ENCODE measurements around the gene LSM14A.

GRCh38 chr19:34187011-34187410 is 14.7 kb downstream of the LSM14A start:
- TF ChIP-seq TAF1 (IDR thresholded peaks at IDR 0.05; ENCODE audit: low read depth, low read length) (no peak), POLR2A (IDR thresholded peaks at IDR 0.05; ENCODE audit: control extremely low read depth in 1 of 2, low read depth in 2 of 2, low read length in 2 of 2) (no peak), CTCF (IDR thresholded peaks at IDR 0.05; ENCODE audit: control extremely low read depth in 1 of 3, insufficient read depth in 1 of 3, low read depth in 1 of 3, low read length in 3 of 3) (no peak), CEBPB (IDR thresholded peaks at IDR 0.05; ENCODE audit: low read depth, low read length) (no peak), ZNF274 (IDR thresholded peaks at IDR 0.05; ENCODE audit: borderline replicate concordance, extremely low read depth, low read length) (no peak), USF2 (IDR thresholded peaks at IDR 0.05; ENCODE audit: low read length) (no peak), POLR2AphosphoS5 (IDR thresholded peaks at IDR 0.05; ENCODE audit: low read depth, low read length) (no peak), EZH2 (IDR thresholded peaks at IDR 0.05; ENCODE audit: low read depth, low read length, severe bottlenecking) (no peak), TEAD4 (IDR thresholded peaks at IDR 0.05; ENCODE audit: low read depth, low read length) (no peak)
